GM18507 (cell line): Measurements from ENCODE around the gene OLFML2B.

Experiments
- DNase-seq: peaks from one replicate; pipeline ENCODE4 v3.0.0; 2011; ENCODE audit warnings: low read depth; ENCODE audit not compliant: insufficient read length; ENCODE audit errors: extremely low spot score
- FAIRE-seq: peaks from 2 replicates; lab custom pipeline; 2011; peaks lifted over from hg19 to GRCh38; lab: Jason Lieb, UNC

Gene OLFML2B

DNA sequence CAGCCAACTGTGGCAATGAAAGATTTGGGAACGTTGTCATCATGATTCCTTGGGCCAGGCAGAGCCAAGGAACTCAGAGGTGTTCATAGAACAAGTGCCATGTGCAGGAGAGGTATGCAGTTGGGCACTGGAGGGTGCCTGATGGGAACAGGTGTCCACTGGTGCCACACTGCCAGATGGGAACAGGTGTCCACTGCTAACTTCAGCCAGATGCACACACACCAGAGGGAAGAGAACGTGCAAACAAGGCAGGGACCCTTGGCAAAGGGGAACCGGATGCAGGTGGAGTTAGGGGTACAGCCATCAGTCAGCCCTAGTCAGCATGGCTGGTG lies 13.5 kb downstream of the OLFML2B start:
- FAIRE-seq (no peak), DNase-seq (no peak)

DNA sequence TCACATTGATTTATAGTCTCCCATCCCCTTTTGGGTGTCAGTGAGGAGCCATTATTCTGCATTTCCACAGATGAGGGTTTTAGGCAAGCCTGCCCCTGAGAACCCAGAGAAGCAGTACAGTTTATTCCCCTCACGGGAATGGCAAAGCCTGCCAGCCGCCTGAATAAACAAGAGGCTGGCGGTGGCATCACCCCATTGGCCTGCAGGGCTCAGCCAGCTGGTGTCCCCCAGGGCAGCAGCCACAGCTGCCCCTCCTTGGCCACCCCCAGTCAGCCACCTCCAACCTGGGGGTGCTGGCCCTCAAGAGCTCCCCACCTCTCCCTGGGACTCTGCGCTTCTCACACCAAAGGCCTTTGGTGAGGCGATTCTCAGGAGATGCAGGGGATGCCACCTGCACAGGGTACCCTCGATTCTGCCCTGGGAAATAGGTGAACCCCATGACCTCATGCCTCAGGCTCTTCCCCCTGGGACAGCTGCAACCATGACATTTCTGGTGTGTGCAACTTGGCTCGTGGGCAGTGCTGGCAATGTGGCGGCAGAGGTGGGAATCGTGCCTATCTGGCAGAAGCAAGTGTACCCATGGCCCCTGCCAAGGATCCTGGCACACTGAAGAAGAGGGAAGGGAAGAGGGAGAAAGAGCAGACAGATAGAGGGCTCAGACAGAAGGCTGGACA lies 14.0 kb downstream of the OLFML2B start:
- DNase-seq (no peak), FAIRE-seq (no peak)

DNA sequence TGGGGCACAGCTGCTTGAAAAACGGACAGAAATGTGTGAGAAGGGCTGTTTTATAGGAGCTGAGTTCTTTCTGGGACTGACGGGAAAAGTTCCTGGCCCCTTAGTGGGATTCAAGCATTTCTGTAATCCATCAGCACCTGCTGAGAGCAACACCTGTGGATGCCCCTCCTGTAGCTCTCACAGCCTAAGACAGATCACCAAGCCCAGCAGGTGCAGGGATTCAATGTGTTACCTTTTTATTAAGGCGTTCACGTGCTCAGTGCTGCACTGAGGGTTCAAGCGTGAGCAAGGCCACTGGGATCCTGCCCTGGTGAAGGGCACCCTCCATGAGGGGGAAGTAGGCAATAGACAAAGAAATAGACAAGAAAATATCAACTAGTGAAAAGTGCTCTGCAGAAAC lies 14.9 kb downstream of the OLFML2B start:
- no peak for FAIRE-seq
- no peak for DNase-seq

DNA sequence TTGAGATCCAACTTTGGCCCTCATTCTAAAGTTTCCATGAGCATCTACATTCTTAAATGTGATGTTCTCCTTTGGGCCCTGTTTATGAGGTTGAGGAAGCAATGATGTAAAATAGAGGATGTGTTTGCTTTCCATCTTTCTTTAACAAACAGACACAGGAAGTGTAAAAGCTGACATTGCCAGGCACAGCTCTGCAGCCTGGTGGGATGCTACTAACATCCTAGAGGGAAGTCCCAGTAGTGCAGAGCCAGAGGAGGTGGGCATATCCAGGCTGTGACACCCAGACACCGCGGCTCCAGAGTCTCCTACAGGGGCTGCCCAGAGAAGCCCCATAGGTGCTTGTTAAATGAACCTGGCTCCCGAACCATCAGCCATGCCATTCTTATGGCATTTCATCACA lies 16.2 kb downstream of the OLFML2B start:
- no peak for FAIRE-seq
- no peak for DNase-seq

DNA sequence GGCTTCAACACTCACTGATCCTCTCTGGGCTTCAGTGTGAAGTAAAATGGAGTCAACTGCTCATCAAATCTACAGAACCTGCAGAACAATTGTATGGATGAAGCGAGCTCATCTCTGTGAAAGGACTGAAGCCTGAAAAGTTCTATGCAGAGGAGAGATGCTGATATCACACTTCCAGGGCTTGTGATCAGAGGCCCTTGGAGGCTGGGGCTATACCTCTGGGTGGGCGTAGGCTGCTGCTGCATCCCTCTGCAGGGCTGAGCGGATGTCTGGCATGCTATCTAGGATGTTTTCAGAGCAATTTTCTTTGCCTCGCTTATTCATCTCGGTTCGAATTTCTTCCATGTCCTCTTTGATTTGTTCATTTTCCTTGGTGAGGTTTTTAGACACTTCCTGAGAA lies 17.6 kb downstream of the OLFML2B start:
- no peak for FAIRE-seq
- DNase-seq = no peak

DNA sequence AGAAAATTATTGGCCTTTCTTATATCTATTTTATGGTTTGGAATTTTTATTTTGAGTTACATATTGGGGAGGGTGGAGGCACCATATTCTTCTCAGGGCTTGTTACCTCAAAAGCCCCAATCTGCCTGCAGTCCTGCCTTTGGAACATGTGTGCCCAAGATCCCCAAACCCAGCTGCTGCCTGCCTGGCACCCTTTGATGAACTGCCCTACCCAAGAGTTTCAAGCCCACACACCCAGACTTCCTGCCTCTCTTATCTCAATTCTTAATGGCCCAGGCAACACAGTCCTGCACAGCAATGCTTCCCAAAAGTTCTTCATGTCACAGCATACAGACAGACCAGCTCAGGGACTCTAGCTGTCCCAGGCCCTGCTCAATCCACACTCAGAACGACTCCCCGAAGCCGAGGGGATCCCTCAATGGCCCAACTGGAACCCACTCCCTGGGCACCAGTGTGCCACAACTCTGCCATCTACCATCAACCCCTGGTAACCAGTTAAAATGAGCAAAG lies 19.2 kb downstream of the OLFML2B start:
- FAIRE-seq (no peak), DNase-seq (no peak)

DNA sequence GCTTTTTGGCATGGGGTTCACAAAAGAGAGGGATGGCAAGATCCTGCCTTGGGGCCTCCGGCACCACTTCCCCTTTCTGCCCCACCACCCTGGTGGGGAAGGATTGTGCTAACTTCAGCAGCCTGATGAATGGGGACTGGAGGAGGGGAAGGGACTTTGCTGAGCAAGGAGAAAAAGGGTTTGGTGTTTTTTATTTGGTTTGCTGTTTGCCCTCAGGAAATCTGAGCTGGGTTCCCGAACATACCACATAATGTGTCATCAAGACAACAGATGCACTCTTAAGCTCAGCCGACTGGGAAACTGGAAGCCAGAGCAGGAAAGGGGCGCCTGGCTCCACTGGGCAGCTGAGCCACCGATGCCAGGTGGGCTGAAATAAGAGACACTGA lies 19.8 kb downstream of the OLFML2B start:
- no peak for FAIRE-seq
- no peak for DNase-seq

DNA sequence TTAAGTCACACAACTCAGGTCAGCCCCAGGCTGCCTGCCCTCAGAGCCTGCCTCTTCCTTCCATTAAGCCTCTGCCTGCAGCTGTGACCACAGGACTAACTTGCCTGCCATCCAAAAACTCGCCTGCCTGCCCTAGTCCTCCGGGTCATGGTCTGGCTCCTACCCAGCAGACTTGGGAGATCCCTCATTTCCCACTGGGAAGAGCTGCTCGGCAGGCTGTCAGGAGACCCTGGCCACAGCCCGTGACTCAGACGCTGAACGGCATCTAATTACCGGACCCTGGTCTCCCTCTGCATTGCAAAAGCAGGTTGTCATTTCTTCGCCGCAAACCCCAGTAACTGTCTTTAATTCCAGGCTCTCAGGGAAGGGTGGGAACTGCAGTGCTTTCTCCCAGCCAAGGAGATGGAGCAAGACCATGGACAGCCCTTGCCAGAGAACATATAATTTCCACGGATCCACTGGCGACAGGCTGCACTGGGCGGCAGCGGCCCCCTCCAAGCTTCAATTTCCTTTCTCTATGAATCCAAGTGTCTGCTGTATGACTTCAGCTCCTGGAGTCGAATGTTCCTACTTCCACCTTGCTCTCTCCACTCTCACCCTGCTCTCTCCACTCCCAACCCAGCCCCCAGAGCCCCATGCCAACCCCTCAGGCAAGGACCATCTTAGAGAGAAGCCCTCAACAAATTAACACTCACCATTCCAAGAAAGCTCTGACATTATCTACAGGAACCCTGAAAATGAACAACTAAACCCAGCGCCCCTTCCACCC lies 20.4 kb downstream of the OLFML2B start:
- no peak for FAIRE-seq

DNA sequence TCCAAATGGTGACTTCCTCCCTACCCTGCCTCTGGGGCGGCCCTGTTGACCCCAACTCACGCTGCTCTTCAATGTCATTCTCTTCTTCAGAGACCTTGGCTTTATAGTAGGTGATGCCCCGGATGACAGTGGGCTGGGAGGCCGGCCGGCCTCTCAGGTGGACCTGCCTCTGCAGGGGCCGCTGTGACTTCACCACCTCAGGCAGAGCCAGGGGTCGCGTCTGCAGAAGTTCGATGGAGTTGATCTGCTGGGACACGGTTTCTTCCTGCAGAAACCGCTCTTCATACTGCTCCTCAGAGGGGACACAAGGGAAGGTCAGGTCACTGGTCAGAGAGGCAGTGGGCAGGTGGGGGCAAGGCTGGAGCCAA lies 23.6 kb downstream of the OLFML2B start:
- no peak for DNase-seq

More for the DNA sequence above, 20.4 kb downstream of the OLFML2B start:
- no peak for DNase-seq

DNA sequence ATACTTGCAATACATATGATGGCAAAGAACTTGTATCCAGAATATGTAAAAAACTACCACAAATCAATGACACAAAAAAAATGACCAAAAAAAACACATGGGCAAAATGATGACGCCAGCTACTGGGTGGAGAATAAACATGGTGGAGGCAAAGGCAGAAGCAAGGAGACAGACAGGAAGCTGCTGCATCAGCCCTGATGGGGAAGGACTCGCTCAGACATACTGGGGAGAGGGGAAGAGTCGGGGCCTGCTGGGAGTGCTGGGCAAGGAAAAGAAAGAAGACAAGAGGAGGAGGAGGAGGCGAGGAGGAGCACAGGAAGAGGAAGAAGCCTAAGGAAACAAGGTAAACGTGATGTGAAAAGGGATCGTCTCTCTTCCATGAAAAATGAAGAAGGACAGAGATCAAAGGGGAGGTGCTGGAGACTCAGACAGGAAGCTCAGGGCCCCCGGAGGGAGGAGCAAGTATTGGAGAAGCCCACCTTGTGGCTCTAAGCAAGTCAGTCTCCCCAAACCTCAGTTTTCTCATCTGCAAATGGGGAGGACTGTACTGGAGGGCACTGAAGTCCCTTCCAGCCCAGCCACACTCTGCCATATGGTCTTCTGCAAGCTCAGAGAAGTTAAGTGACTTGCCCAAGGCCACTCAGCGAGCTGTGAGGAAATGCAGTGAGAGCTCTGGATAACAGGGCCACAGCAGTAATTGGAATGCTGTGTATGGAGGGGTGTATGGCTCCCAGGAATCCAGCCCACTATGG lies 24.2 kb downstream of the OLFML2B start:
- no peak for DNase-seq
- FAIRE-seq = no peak

More for the DNA sequence above, 23.6 kb downstream of the OLFML2B start:
- no peak for FAIRE-seq

DNA sequence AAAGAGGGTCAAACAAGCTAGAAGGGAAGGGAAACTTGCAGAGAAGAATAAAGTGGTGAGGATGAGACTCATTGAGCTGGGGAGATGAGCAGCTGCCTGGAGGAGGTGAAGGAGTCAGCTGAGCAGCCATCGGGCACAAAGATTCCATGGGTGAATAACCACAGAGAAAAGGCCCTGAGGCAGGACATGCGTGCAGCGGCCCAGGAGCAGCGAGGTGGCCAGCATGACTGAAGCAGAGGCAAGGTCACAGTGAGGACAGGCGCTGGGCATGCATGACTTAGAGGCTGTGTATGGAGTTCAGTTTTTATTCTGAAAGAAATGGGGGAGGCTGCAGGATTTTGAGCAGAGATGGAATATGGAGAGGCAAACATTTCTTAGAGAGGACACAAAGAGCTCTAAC lies 24.9 kb downstream of the OLFML2B start:
- no peak for FAIRE-seq

DNA sequence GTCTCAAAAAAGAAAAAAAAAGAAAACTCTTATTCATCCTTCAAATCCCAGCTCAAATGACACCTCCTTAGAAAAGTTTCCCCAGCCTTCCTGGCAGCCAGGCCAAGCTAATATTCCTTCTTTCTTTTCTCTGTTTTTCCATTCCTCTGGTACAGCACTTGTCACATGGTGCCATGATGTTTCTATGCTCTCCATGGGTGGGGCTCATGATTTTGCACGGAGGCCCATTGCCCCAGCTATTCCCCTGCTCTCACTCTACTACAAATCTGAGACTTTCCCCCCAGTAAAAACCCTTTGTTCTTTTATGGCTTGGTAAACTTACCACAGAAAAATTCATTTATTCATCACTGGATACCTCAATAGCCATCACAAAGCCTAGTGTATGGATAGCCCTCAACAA lies 26.5 kb downstream of the OLFML2B start:
- no peak for FAIRE-seq
- DNase-seq = no peak

More for the DNA sequence above, 24.9 kb downstream of the OLFML2B start:
- no peak for DNase-seq

DNA sequence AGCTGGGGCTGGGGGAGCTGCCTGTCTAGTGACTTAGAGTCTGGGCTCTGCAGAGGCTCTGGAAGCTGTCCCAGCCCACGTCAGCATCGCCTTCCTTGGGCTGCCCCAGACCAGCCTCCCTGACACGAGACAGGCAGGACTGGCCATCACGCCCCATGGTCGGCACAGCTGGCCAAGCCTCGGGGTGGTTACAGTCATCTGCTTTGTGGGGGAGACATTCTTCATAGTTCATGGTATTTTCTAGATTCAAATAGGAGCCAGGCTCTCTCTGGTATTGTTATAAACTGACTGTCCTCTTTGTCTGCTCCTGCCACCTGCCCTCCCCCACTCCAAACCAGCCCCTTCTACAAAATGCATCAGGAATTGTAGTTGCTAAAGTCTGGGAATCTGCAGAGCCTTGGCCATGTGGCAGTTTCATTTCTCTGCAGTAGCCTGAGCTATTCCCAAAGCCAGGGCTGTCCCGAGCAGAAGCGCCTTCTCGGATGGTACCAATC lies 29.4 kb downstream of the OLFML2B start:
- no peak for DNase-seq
- no peak for FAIRE-seq

DNA sequence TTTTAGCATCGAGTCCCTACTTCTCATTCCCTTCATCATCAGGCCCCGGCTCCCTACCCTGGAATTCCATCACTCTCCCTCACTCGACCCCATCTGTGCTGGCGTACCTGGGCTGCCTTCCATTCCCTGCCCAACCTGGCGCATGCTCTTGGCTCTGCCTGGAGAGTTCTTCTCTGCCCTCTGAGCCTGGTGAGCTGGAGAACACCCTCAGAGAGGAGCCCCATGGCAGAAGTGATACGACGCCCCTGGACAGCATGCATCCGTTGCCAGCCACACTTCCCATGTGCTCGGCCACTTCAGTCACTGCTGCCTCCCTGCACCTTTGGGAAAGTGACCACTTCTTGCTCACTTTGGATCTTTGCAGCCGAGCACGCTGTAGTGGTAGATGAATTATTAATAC lies 30.1 kb downstream of the OLFML2B start:
- FAIRE-seq = no peak

DNA sequence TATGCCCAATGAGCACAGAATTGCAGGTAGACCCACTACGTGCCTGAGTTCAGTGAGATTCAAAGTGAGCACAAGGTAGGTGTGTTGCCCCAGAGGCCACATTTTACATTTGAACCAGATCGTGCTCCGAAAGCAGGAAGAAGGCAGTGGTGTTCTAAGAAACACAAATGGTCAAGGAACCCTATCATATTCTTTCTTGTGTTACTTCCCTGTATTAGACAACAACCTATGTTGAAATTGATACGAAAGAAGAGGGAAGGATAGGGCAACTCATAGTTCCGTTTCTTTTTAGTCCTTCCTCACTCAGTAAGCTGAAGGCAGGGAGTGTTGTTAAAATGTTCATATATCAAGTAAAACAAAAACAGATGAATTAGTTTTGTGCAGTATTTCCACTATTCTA lies 33.9 kb downstream of the OLFML2B start:
- no peak for FAIRE-seq
- no peak for DNase-seq

More for the DNA sequence above, 30.1 kb downstream of the OLFML2B start:
- no peak for DNase-seq

DNA sequence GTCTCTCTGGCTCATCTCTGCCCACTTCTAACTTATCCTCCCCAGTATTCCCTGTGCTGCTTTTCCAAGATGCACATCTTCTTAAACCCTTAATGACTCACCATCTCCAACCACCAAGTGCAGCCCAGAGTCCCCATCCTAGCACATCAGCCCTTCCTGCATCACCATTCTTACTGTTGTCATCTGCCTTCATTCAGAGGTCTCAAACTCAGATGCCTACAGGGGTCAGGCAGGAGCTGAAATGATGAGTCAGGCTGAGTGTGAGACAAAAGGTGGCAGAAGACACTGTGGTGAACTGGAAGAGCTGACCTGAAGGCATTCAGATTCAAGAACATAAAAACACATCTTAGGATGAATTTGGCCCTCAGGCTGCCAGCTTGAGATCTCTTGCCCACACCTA lies 34.6 kb downstream of the OLFML2B start:
- DNase-seq (no peak), FAIRE-seq (no peak)

DNA sequence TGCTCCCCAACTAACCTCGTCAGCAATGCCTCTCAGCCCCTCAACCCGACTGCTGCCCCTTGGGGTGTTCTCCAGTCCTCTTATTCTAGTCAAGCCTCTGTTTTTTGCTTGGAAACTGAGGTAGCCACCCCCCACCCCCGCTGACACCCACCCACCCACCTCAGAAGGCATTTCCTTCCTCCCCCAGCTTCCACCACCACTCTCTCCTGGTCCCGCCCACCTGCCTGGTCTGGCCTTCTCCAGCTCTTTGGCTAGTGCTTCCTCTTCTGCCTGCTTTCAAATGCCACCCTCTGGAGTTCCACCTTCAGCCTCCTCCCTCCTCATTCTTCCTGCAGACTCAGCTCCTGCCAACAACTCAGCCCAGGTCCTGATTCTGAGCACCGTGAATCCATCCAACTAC lies 35.3 kb downstream of the OLFML2B start:
- FAIRE-seq = no peak

DNA sequence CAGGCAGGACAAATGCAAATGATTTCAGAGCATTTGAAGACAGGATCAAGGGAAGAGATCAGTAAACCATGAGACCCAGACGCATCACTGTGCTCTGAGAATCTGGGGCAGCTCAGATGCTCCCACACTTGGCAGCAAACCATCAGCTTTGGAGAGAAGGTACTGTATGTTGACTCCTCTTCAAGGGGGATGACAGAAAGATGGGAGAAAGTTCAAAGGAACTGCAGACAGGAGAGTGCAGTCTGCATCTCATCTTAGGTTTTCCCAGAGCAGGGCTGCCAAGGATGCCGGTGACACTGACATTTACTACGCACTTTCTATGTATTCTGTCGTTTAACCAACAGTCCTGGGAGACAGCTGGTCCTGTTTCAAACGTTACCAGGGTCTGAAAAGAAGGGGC lies 35.8 kb downstream of the OLFML2B start:
- DNase-seq = no peak
- FAIRE-seq = no peak

More for the DNA sequence above, 35.3 kb downstream of the OLFML2B start:
- no peak for DNase-seq

DNA sequence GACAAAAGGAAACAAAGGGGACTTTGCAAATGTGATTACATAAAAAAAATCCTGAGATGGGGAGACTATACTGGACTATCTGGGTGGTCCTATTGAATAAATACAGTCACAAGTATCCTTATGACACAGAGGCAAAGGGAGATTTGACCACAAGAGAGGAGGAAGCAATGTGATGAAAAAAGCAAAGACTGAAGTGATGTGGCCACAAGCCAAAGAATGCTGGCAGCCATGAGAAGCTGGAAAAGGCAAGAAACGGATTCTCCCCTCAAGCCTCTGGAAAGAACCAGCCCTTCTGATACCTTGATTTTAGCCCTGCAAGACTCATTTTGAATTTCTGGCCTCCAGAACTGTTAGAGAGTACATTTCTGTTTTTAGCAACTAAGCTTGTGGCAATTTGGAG lies 36.4 kb downstream of the OLFML2B start:
- FAIRE-seq = no peak

DNA sequence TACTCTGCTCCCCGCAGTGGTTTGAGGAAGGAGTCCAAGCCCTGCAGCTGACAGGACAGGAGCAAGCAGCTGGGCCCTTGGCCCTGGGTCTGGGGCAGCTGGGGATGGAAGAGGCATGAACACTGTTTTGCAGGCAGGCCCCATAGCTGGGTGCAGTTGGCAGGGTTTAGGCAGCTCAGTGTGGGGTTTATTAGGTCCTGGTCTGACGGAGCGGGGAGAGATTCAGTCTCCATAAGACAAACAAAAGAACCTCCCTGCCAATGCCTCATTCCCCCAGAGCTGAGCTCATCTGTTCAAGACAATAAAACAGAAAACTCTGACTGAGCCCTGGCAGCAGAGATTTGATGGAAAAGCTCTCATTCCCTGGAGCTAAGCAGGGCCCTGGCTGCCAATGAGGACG lies 37.3 kb downstream of the OLFML2B start:
- FAIRE-seq (no peak), DNase-seq (no peak)

More for the DNA sequence above, 36.4 kb downstream of the OLFML2B start:
- no peak for DNase-seq
